Uterus (tissue), 4 donors: ENCODE measurements around the gene CTLA4. TPM values are rescaled to one million over a fixed set of nuclear protein-coding genes. Genes with fewer than 3 reads are reported as not detected.
A peak's percentile ranks its signal among the peaks of the same experiment; 100 is the strongest.

Experiments used
- DNase-seq, 2 donors: peaks; one replicate each; pipeline ENCODE4 v3.0.0-alpha.2; 2019 to 2020
- H3K27ac ChIP-seq, 2 donors: fragments of 200-600 bp; sonication (generic); 1 replicate in 1 of 2; 2 replicates in 1 of 2; pipeline ENCODE4 v1.5.1; 2016 to 2018
- H3K27me3 ChIP-seq, 2 donors: fragments of 200-600 bp; sonication (generic); one replicate each; pipeline ENCODE4 v1.5.1; 2018 to 2019; ENCODE audit warnings: control low read depth in 1 of 2
- H3K36me3 ChIP-seq, 2 donors: fragments of 200-600 bp; sonication (generic); one replicate each; pipeline ENCODE4 v1.5.1; 2019; ENCODE audit warnings: control low read depth in 1 of 2
- H3K4me1 ChIP-seq, 2 donors: fragments of 200-600 bp; sonication (generic); one replicate each; pipeline ENCODE4 v1.5.1; 2018 to 2019; ENCODE audit warnings: control low read depth in 1 of 2
- H3K4me3 ChIP-seq, 2 donors: fragments of 200-600 bp; sonication (generic); 1 replicate in 1 of 2; 2 replicates in 1 of 2; pipeline ENCODE4 v1.5.1; 2018 to 2019; ENCODE audit warnings: mild to moderate bottlenecking in 1 of 2
- H3K9me3 ChIP-seq, 2 donors: fragments of 200-600 bp; sonication (generic); one replicate each; pipeline ENCODE4 v1.5.1; 2019; ENCODE audit warnings: control low read depth in 1 of 2
- CTCF ChIP-seq, 4 experiments: fragments of 200-600 bp in 2 of 4; fragments of 450-650 bp in 2 of 4; sonication (generic) in 2 of 4; IDR thresholded peaks; one replicate each; pipeline ENCODE4 v1.5.1; 2016 to 2019; ENCODE audit warnings: antibody characterized with exemption in 4 of 4, mild to moderate bottlenecking in 2 of 4, moderate library complexity in 1 of 4
- POLR2A ChIP-seq, 2 donors: fragments of 450-650 bp; IDR thresholded peaks; one replicate each; pipeline ENCODE4 v1.6.1; 2016; ENCODE audit warnings: antibody characterized with exemption in 2 of 2, mild to moderate bottlenecking in 1 of 2, moderate library complexity in 1 of 2
- intact Hi-C: fragments of 100-400 bp; cut with DNase I; formaldehyde crosslinking; loops from one replicate; pipeline ENCODE4 v1.15.1; 2023; ENCODE audit warnings: low total_unique reads
- total RNA-seq, 4 donors: library from RNA; depleted of rRNA in 3 of 4; stranded (reverse); fragments of >200 nt in 3 of 4; gene quantifications; one replicate each; pipeline versions ENCODE4 v1.1.0 to v1.2.4, GENCODE V29; 2014 to 2023
- donor health status: DM: yes; HTN: yes; CAD: no.

Gene CTLA4
- total RNA-seq, 4 donors from 2014 or later, result 0.14 TPM; not detected in 3

- H3K27ac ChIP-seq, result no peak overlapping the region
- H3K9me3 ChIP-seq, result no peaks in the 10 kb centered on the region
- DNase-seq, result no peak
- intact Hi-C loops, result no loop called here
- no peak overlapping the region for H3K4me3 ChIP-seq
- H3K27me3 ChIP-seq, result no peaks in the 10 kb centered on the region
- TF ChIP-seq POLR2A (IDR thresholded peaks at IDR 0.05) (no peak), CTCF (IDR thresholded peaks at IDR 0.05) (no peak)
- H3K4me1 ChIP-seq, result no peaks in the 10 kb centered on the region
- no peaks in the 10 kb centered on the region for H3K36me3 ChIP-seq
Measured at GRCh38 chr2:203889944-203890343, 22.4 kb downstream of the CTLA4 start.

DNA sequence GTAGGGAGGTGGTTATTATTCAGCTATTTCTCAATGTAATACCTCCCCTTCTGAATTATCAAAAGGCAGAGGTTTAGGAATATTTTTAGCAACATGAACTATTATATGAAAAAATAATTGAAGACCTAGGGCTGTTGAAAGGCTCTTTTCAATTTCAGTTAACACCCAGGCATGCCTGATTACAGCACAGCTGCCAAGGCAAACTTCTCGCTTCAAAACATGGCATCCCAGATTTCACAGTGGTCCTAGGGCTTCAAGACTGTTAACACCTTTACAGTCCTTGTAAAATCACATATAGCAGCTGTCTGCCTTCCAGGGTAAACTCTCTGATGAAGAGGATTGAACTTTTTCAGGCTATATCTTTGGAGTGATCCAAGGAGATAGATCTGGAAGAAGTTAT is 23.2 kb downstream of the CTLA4 start:
- no peaks in the 10 kb centered on the region for H3K36me3 ChIP-seq
- no peak for DNase-seq
- intact Hi-C loops, result no loop called here
- no peak for TF ChIP-seq CTCF (IDR thresholded peaks at IDR 0.05)
- TF ChIP-seq POLR2A (IDR thresholded peaks at IDR 0.05), result no peak
- no peaks in the 10 kb centered on the region for H3K4me1 ChIP-seq
- no peak overlapping the region for H3K27ac ChIP-seq
- no peaks in the 10 kb centered on the region for H3K9me3 ChIP-seq
- no peak overlapping the region for H3K4me3 ChIP-seq
- no peaks in the 10 kb centered on the region for H3K27me3 ChIP-seq

DNA sequence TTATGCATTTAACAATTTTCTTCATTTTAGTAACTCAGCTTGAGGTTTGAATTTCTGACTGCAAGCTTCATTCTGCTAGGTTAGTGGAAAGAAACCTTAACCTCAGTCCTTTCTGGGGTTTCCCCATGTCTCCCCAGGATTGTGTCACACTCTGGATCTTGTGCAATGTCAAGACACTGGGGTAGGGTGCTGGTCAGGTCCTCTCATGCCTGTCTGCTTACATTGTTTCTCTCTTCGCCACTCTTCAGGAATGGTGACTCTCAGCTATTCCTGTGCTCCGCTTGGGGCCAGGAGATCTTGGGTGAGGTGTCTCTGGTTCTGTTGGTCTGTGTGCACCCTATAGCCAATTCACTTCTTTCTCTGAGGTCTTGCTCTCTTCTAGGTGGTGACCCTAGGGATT is 23.9 kb downstream of the CTLA4 start:
- intact Hi-C loops, result no loop called here

DNA sequence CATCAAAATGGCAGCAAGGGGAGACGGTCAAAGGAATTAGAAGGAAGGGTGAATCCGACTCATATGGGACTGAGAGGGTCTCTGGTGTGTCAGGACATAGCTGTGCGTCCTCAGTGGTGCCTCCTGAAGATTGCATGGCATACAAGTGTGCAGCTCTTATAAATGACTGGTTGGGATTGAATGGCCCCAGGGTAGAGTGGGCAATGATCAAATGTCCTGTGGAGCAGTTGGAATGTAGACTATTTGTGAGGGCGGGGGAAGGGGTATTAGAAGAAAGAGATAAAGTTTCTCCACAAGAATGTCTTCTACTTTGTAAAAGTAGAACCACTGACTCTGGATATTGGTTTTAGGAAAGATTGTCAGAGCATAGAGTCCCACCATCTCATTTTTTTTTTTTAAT is 24.6 kb downstream of the CTLA4 start:
- Histone ChIP-seq H3K36me3 (no peaks in the 10 kb centered on the region), H3K27me3 (no peaks in the 10 kb centered on the region), H3K4me1 (no peaks in the 10 kb centered on the region), H3K4me3 (no peak overlapping the region), H3K27ac (no peak overlapping the region), H3K9me3 (no peaks in the 10 kb centered on the region)
- no peak for TF ChIP-seq POLR2A (IDR thresholded peaks at IDR 0.05)
- TF ChIP-seq CTCF (IDR thresholded peaks at IDR 0.05), result no peak
- intact Hi-C loops, result no loop called here
- no peak for DNase-seq

More for the DNA sequence above, 23.9 kb downstream of the CTLA4 start:
- no peak for DNase-seq
- no peak for TF ChIP-seq POLR2A (IDR thresholded peaks at IDR 0.05)
- no peak for TF ChIP-seq CTCF (IDR thresholded peaks at IDR 0.05)
- Histone ChIP-seq H3K4me1 (no peaks in the 10 kb centered on the region), H3K27me3 (no peaks in the 10 kb centered on the region), H3K9me3 (no peaks in the 10 kb centered on the region), H3K27ac (no peak overlapping the region), H3K36me3 (no peaks in the 10 kb centered on the region), H3K4me3 (no peak overlapping the region)

- Histone ChIP-seq H3K36me3 (no peaks in the 10 kb centered on the region), H3K4me1 (no peaks in the 10 kb centered on the region), H3K4me3 (no peak overlapping the region), H3K9me3 (no peaks in the 10 kb centered on the region), H3K27ac (no peak overlapping the region), H3K27me3 (no peaks in the 10 kb centered on the region)
- TF ChIP-seq POLR2A (IDR thresholded peaks at IDR 0.05) (no peak), CTCF (IDR thresholded peaks at IDR 0.05) (no peak)
- intact Hi-C loops, result no loop called here
- peak in 1 of 2 donors; percentile 31 for DNase-seq
Measured at GRCh38 chr2:203893401-203893800, 25.8 kb downstream of the CTLA4 start.
